T-helper 1 cell treated with Interleukin-12 subunit alpha and Interleukin-12 subunit beta and Interleukin-4 antibody, amounts not matched to agents 30 μg/mL and 1 μg/mL, for 36 hours (primary cell): ENCODE results near the gene LRRC59.

ENCODE experiments used
- H3K27ac Mint-ChIP-seq: one replicate; pipeline ENCODE4 v1.8.0; 2021; ENCODE audit warnings: mild to moderate bottlenecking, mixed read lengths
- H3K27me3 Mint-ChIP-seq: one replicate; pipeline ENCODE4 v1.8.0; 2021; ENCODE audit warnings: low read depth, mixed read lengths
- H3K36me3 Mint-ChIP-seq: one replicate; pipeline ENCODE4 v1.8.0; 2021; ENCODE audit warnings: low read depth, mixed read lengths
- H3K4me1 Mint-ChIP-seq: one replicate; pipeline ENCODE4 v1.8.0; 2021; ENCODE audit warnings: low read depth, mixed read lengths
- H3K4me3 Mint-ChIP-seq: one replicate; pipeline ENCODE4 v1.8.0; 2021; ENCODE audit warnings: mild to moderate bottlenecking, moderate library complexity, mixed read lengths
- H3K9me3 Mint-ChIP-seq: one replicate; pipeline ENCODE4 v1.8.0; 2021; ENCODE audit warnings: mixed read lengths

LRRC59 gene

GRCh38 chr17:50397111-50397918 lies at the start of gene LRRC59:
Gene LRRC59 (minus strand): TSS chr17:50397523. CDS start chr17:50397317, 206 bp downstream.
- Mint-ChIP-seq H3K27me3 (no peaks in the 10 kb centered on the region), H3K9me3 (no peaks in the 10 kb centered on the region), H3K4me1 (peaks cover 24% of the 10 kb centered on the region), H3K36me3 (peaks cover 28% of the 10 kb centered on the region), H3K27ac (peak within 1 kb of the TSS; percentile 88), H3K4me3 (peak within 1 kb of the TSS; percentile 97)

GRCh38 chr17:50445730-50446325 lies 48.5 kb upstream of the LRRC59 start:
- Mint-ChIP-seq H3K27ac (no peak overlapping the region), H3K4me1 (no peaks in the 10 kb centered on the region), H3K9me3 (no peaks in the 10 kb centered on the region), H3K27me3 (no peaks in the 10 kb centered on the region), H3K36me3 (no peaks in the 10 kb centered on the region), H3K4me3 (no peak overlapping the region)

GRCh38 chr17:50444841-50445715 lies 47.8 kb upstream of the LRRC59 start:
- Mint-ChIP-seq H3K27me3 (no peaks in the 10 kb centered on the region), H3K4me1 (no peaks in the 10 kb centered on the region), H3K9me3 (no peaks in the 10 kb centered on the region), H3K27ac (no peak overlapping the region), H3K36me3 (no peaks in the 10 kb centered on the region), H3K4me3 (no peak overlapping the region)

- Mint-ChIP-seq H3K9me3 (no peaks in the 10 kb centered on the region), H3K4me3 (no peak overlapping the region), H3K36me3 (no peaks in the 10 kb centered on the region), H3K27me3 (no peaks in the 10 kb centered on the region), H3K27ac (no peak overlapping the region), H3K4me1 (no peaks in the 10 kb centered on the region)
These were observed 46.2 kb upstream of the LRRC59 start for GRCh38 chr17:50443505-50443974.

GRCh38 chr17:50440838-50441829 lies 43.8 kb upstream of the LRRC59 start:
- Mint-ChIP-seq H3K4me1 (no peaks in the 10 kb centered on the region), H3K4me3 (no peak overlapping the region), H3K36me3 (no peaks in the 10 kb centered on the region), H3K27me3 (no peaks in the 10 kb centered on the region), H3K27ac (no peak overlapping the region), H3K9me3 (no peaks in the 10 kb centered on the region)

GRCh38 chr17:50440172-50440837 lies 43.0 kb upstream of the LRRC59 start:
- Mint-ChIP-seq H3K27me3 (no peaks in the 10 kb centered on the region), H3K4me1 (no peaks in the 10 kb centered on the region), H3K4me3 (no peak overlapping the region), H3K27ac (no peak overlapping the region), H3K36me3 (no peaks in the 10 kb centered on the region), H3K9me3 (no peaks in the 10 kb centered on the region)

GRCh38 chr17:50439008-50439407 lies 41.7 kb upstream of the LRRC59 start:
- Mint-ChIP-seq H3K9me3 (no peaks in the 10 kb centered on the region), H3K27me3 (no peaks in the 10 kb centered on the region), H3K4me3 (no peak overlapping the region), H3K4me1 (no peaks in the 10 kb centered on the region), H3K36me3 (no peaks in the 10 kb centered on the region), H3K27ac (no peak overlapping the region)

GRCh38 chr17:50437409-50437808 lies 40.1 kb upstream of the LRRC59 start:
- Mint-ChIP-seq H3K4me3 (no peak overlapping the region), H3K27me3 (no peaks in the 10 kb centered on the region), H3K9me3 (no peaks in the 10 kb centered on the region), H3K27ac (no peak overlapping the region), H3K36me3 (no peaks in the 10 kb centered on the region), H3K4me1 (no peaks in the 10 kb centered on the region)

- H3K4me3 Mint-ChIP-seq: no peak overlapping the region
- H3K27me3 Mint-ChIP-seq: no peaks in the 10 kb centered on the region
- H3K4me1 Mint-ChIP-seq: peaks cover 7% of the 10 kb centered on the region
- no peaks in the 10 kb centered on the region for H3K9me3 Mint-ChIP-seq
- H3K27ac Mint-ChIP-seq: no peak overlapping the region
- no peaks in the 10 kb centered on the region for H3K36me3 Mint-ChIP-seq
These were observed 34.9 kb upstream of the LRRC59 start for GRCh38 chr17:50432125-50432762.

- no peaks in the 10 kb centered on the region for H3K36me3 Mint-ChIP-seq
- H3K4me3 Mint-ChIP-seq: no peak overlapping the region
- H3K27me3 Mint-ChIP-seq: no peaks in the 10 kb centered on the region
- H3K4me1 Mint-ChIP-seq: peaks cover 14% of the 10 kb centered on the region
- no peaks in the 10 kb centered on the region for H3K9me3 Mint-ChIP-seq
- no peak overlapping the region for H3K27ac Mint-ChIP-seq
These were observed 33.7 kb upstream of the LRRC59 start for GRCh38 chr17:50430821-50431618.

- Mint-ChIP-seq H3K36me3 (no peaks in the 10 kb centered on the region), H3K27me3 (no peaks in the 10 kb centered on the region), H3K4me3 (no peak overlapping the region), H3K9me3 (no peaks in the 10 kb centered on the region), H3K4me1 (peaks cover 16% of the 10 kb centered on the region), H3K27ac (no peak overlapping the region)
These were observed 32.5 kb upstream of the LRRC59 start for GRCh38 chr17:50429793-50430192.

- Mint-ChIP-seq H3K9me3 (no peaks in the 10 kb centered on the region), H3K4me1 (peaks cover 16% of the 10 kb centered on the region), H3K36me3 (no peaks in the 10 kb centered on the region), H3K27me3 (no peaks in the 10 kb centered on the region), H3K27ac (no peak overlapping the region), H3K4me3 (no peak overlapping the region)
These were observed 31.6 kb upstream of the LRRC59 start for GRCh38 chr17:50428831-50429424.
